NCI-H2196 treated with DMSO at 0.1 percent for 48 hours (cell line): Measurements from ENCODE around the gene AGPS.

ENCODE experiments used
- DNase-seq: peaks from one replicate; lab custom pipeline; 2025; ENCODE audit not compliant: unreplicated experiment; lab: John Stamatoyannopoulos, UW

Gene AGPS

GRCh38 chr2:177520324-177520723 is 127.8 kb downstream of the AGPS start:
- no peak for DNase-seq

GRCh38 chr2:177523781-177524180 is 131.2 kb downstream of the AGPS start:
- no peak for DNase-seq

GRCh38 chr2:177525351-177525924 is 132.9 kb downstream of the AGPS start:
- no peak for DNase-seq

GRCh38 chr2:177528351-177528933 is 135.9 kb downstream of the AGPS start:
- no peak for DNase-seq

- no peak for DNase-seq
These were observed 136.6 kb downstream of the AGPS start for GRCh38 chr2:177529166-177529565.

- DNase-seq = no peak
These were observed 138.0 kb downstream of the AGPS start for GRCh38 chr2:177530561-177530960.

- DNase-seq = no peak
These were observed 139.1 kb downstream of the AGPS start for GRCh38 chr2:177531706-177532105.

GRCh38 chr2:177532567-177532966 is 140.0 kb downstream of the AGPS start:
- no peak for DNase-seq

- DNase-seq = no peak
These were observed 140.7 kb downstream of the AGPS start for GRCh38 chr2:177533253-177533652.

GRCh38 chr2:177535000-177535399 is 142.4 kb downstream of the AGPS start:
- no peak for DNase-seq

- no peak for DNase-seq
These were observed 143.5 kb downstream of the AGPS start for GRCh38 chr2:177535958-177536504.

GRCh38 chr2:177537213-177537612 is 144.6 kb downstream of the AGPS start:
- DNase-seq = no peak

- no peak for DNase-seq
These were observed 145.1 kb downstream of the AGPS start for GRCh38 chr2:177537636-177538035.

GRCh38 chr2:177538323-177538722 is 145.8 kb downstream of the AGPS start:
- DNase-seq = no peak

GRCh38 chr2:177540283-177540682 is 147.7 kb downstream of the AGPS start:
- DNase-seq = no peak

- no peak for DNase-seq
These were observed 148.9 kb downstream of the AGPS start for GRCh38 chr2:177541258-177541991.

- no peak for DNase-seq
These were observed 149.8 kb downstream of the AGPS start for GRCh38 chr2:177542396-177542795.

GRCh38 chr2:177543007-177543760 is 150.6 kb downstream of the AGPS start:
- no peak for DNase-seq

- no peak for DNase-seq
These were observed 152.6 kb downstream of the AGPS start for GRCh38 chr2:177545143-177545542.

- no peak for DNase-seq
These were observed 153.5 kb downstream of the AGPS start for GRCh38 chr2:177545981-177546585.

- DNase-seq = no peak
These were observed 154.5 kb downstream of the AGPS start for GRCh38 chr2:177547122-177547521.
